Retinal pigment epithelial cell (primary cell): ENCODE data around the gene COL20A1.

Experiments used
- DNase-seq: peaks from one replicate; pipeline ENCODE4 v3.0.0-alpha.2; 2010; ENCODE audit warnings: low read depth
- H3K4me3 ChIP-seq: 2 replicates; pipeline ENCODE4 v1.5.1; 2011; ENCODE audit warnings: mild to moderate bottlenecking, low read length, control low read depth, moderate library complexity
- CTCF ChIP-seq: conservative IDR thresholded peaks from 2 replicates; pipeline ENCODE4 v1.5.1; 2011; ENCODE audit warnings: low read depth, low read length, control low read depth, inconsistent platforms

The COL20A1 gene

GRCh38 chr20:63292292-63292701 lies 689 bp upstream of the COL20A1 start:
- TF ChIP-seq CTCF: no peak
- H3K4me3 ChIP-seq: no peak overlapping the region

GRCh38 chr20:63293456-63293855 lies 470 bp downstream of the COL20A1 start:
- TF ChIP-seq CTCF: no peak
- DNase-seq: no peak
- H3K4me3 ChIP-seq: no peak overlapping the region

More at GRCh38 chr20:63292292-63292701, 689 bp upstream of the COL20A1 start:
- DNase-seq: no peak

- no peak for DNase-seq
- no peak for TF ChIP-seq CTCF
- no peak overlapping the region for H3K4me3 ChIP-seq
Observed at GRCh38 chr20:63293871-63294535, 1.0 kb downstream of the COL20A1 start.

GRCh38 chr20:63294536-63294900 lies 1.5 kb downstream of the COL20A1 start:
- H3K4me3 ChIP-seq: no peak overlapping the region
- no peak for DNase-seq
- TF ChIP-seq CTCF: no peak

- H3K4me3 ChIP-seq: no peak overlapping the region
- TF ChIP-seq CTCF: no peak
- DNase-seq: no peak
Observed at GRCh38 chr20:63295018-63295417, 2.0 kb downstream of the COL20A1 start.

GRCh38 chr20:63295422-63295821 lies 2.4 kb downstream of the COL20A1 start:
- TF ChIP-seq CTCF: peak; percentile 11
- DNase-seq: no peak
- no peak overlapping the region for H3K4me3 ChIP-seq

- DNase-seq: no peak
- no peak for TF ChIP-seq CTCF
- H3K4me3 ChIP-seq: no peak overlapping the region
Observed at GRCh38 chr20:63295846-63296245, 2.9 kb downstream of the COL20A1 start.
